Hepatocyte (in vitro differentiated cells): ENCODE results near the gene INHBC. TPM values are rescaled to one million over a fixed set of nuclear protein-coding genes. Genes with fewer than 3 reads are reported as not detected.

Source experiments
- DNase-seq: peaks from one replicate; pipeline ENCODE4 v3.0.0-alpha.2; 2016; ENCODE audit warnings: low spot score
- H2AFZ ChIP-seq: fragments of 200-600 bp; sonication (generic); 2 replicates; pipeline ENCODE4 v1.6.0; 2016; ENCODE audit warnings: antibody characterized with exemption, mild to moderate bottlenecking
- H3K27ac ChIP-seq: fragments of 200-600 bp; sonication (generic); 2 replicates; pipeline ENCODE4 v1.5.1; 2016; ENCODE audit warnings: mild to moderate bottlenecking
- H3K27me3 ChIP-seq: fragments of 200-600 bp; sonication (generic); 2 replicates; pipeline ENCODE4 v1.6.1; 2016
- H3K36me3 ChIP-seq: fragments of 200-600 bp; sonication (generic); replicated peaks from 2 replicates; pipeline ENCODE4 v1.5.1; 2016; ENCODE audit warnings: low read depth; ENCODE audit not compliant: insufficient read depth
- H3K4me1 ChIP-seq: fragments of 200-600 bp; sonication (generic); 2 replicates; pipeline ENCODE4 v1.5.1; 2016; ENCODE audit warnings: mild to moderate bottlenecking, moderate library complexity; ENCODE audit not compliant: insufficient read depth
- H3K4me2 ChIP-seq: fragments of 200-600 bp; sonication (generic); 2 replicates; pipeline ENCODE4 v1.6.0; 2016
- H3K4me3 ChIP-seq: fragments of 200-600 bp; sonication (generic); 2 replicates; pipeline ENCODE4 v1.5.1; 2016; ENCODE audit warnings: mild to moderate bottlenecking
- H3K79me2 ChIP-seq: fragments of 200-600 bp; sonication (generic); 2 replicates; pipeline ENCODE4 v1.6.0; 2017; ENCODE audit warnings: mild to moderate bottlenecking
- H3K9me2 ChIP-seq: fragments of 200-600 bp; sonication (generic); replicated peaks from 2 replicates; pipeline ENCODE4 v1.6.0; 2017; ENCODE audit warnings: mild to moderate bottlenecking; ENCODE audit not compliant: insufficient read depth
- H3K9me3 ChIP-seq: fragments of 200-600 bp; sonication (generic); 2 replicates; pipeline ENCODE4 v1.5.1; 2016; ENCODE audit warnings: low read depth, mild to moderate bottlenecking
- H4K20me1 ChIP-seq: fragments of 200-600 bp; sonication (generic); 2 replicates; pipeline ENCODE4 v1.6.0; 2016; ENCODE audit warnings: mild to moderate bottlenecking; ENCODE audit not compliant: insufficient read depth, poor library complexity, severe bottlenecking
- EZH2 ChIP-seq: fragments of 200-600 bp; sonication (generic); IDR thresholded peaks from 2 replicates; pipeline ENCODE4 v1.6.1; 2016; ENCODE audit warnings: antibody characterized with exemption, mild to moderate bottlenecking, borderline replicate concordance
- EZH2phosphoT487 ChIP-seq: fragments of 200-600 bp; sonication (generic); IDR thresholded peaks from one replicate; pipeline ENCODE4 v1.6.1; 2018; ENCODE audit warnings: antibody characterized with exemption, mild to moderate bottlenecking, low read depth, moderate library complexity; ENCODE audit not compliant: unreplicated experiment, severe bottlenecking
- WGBS: methylation state at CpG from one replicate; pipeline ENCODE4 v1.1.6; 2016; ENCODE audit warnings: low lambda C conversion rate; ENCODE audit errors: missing lambda C conversion rate; 5-methylcytosine and 5-hydroxymethylcytosine counted together
- polyA plus RNA-seq: library from polyadenylated mRNA; unstranded; fragments of >200 nt; fragmentation: Nextera tagmentation; extraction: Ambion mirVana; gene quantifications from 2 replicates; pipeline ENCODE4 v1.2.1, GENCODE V29; 2016
- total RNA-seq: library from RNA; depleted of rRNA; stranded (reverse); fragments of >200 nt; gene quantifications from 2 replicates; pipeline ENCODE4 v1.2.3, GENCODE V29; 2014
- TF ChIP-seq, protein P1 (sequence below): fragments of 200-600 bp; sonication (generic); IDR thresholded peaks from 2 replicates; pipeline ENCODE4 v1.5.1; 2016; ENCODE audit warnings: antibody characterized with exemption, mild to moderate bottlenecking; ENCODE audit not compliant: poor library complexity

Gene INHBC
- total and polyA plus RNA-seq, 2 experiments from 2014 or later: 1.8 to 3.4 TPM

DNA sequence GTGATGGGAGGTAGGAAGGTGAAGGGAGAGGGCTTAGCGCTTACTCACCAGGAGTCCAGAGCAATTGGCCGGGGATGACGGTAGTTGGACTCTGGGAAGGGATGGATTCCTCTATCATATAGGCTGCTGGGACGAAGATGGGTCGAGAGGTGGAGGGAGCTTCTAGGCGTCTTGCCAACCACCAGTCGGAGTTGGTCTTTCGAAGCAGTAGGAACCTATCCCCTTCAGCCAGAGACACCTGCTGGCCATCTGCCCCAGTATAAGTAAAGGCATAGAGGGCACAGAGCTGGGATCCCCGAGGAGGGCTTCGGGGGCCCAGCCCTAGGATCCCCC, 44.4 kb downstream of the INHBC start:
- no peak overlapping the region for H3K4me2 ChIP-seq
- no peaks in the 10 kb centered on the region for H3K9me3 ChIP-seq
- H2AFZ ChIP-seq: no peak overlapping the region
- no peak for DNase-seq
- H3K27ac ChIP-seq: no peak overlapping the region
- peaks cover 38% of the 10 kb centered on the region for H3K27me3 ChIP-seq
- H3K79me2 ChIP-seq: no peaks in the 10 kb centered on the region
- no peaks in the 10 kb centered on the region for H3K9me2 ChIP-seq
- no peaks in the 10 kb centered on the region for H3K36me3 ChIP-seq
- no peaks in the 10 kb centered on the region for H4K20me1 ChIP-seq
- TF ChIP-seq, protein P1, sequence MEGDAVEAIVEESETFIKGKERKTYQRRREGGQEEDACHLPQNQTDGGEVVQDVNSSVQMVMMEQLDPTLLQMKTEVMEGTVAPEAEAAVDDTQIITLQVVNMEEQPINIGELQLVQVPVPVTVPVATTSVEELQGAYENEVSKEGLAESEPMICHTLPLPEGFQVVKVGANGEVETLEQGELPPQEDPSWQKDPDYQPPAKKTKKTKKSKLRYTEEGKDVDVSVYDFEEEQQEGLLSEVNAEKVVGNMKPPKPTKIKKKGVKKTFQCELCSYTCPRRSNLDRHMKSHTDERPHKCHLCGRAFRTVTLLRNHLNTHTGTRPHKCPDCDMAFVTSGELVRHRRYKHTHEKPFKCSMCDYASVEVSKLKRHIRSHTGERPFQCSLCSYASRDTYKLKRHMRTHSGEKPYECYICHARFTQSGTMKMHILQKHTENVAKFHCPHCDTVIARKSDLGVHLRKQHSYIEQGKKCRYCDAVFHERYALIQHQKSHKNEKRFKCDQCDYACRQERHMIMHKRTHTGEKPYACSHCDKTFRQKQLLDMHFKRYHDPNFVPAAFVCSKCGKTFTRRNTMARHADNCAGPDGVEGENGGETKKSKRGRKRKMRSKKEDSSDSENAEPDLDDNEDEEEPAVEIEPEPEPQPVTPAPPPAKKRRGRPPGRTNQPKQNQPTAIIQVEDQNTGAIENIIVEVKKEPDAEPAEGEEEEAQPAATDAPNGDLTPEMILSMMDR: no peak
- TF ChIP-seq EZH2phosphoT487 (no peak), EZH2 (no peak)
- peaks cover 13% of the 10 kb centered on the region for H3K4me1 ChIP-seq
- WGBS: 93% methylated on average over 10 of the region's 10 CpGs
- no peak overlapping the region for H3K4me3 ChIP-seq

DNA sequence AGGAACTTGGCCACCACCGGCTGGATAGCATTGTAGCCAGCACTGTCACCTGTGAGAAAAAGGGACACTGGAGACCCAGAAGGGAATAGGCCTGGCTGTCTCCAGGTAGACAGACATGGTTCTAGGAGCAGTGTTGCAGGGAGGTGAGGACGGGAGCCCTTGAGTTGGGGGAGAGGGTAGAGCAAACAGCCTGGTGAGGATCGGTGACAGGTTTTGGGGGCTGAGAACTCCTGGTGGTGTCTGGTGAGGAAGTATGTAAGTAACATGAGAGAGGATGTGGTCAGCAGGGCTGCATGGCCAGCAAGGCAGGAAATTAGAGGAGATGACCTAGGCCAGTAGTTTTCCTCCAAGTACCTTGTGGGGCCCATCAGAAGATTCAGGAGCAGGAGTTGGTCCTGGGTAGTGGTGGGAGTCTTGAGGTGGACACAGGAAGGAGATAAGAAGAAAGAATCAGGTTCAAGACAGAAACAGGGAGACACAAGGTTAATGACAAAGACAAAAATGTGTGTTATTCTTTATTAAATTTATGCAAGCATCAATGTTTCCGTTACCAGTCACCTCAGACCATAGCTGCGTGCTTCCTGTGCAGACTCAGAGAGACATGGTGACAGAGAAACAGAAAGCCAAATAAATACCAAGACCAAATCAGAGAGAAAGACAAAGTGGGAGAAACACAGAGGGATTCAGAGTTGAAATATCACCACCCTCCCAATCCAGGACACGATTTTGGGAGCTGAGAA, 45.0 kb downstream of the INHBC start, which contains the start of gene ARHGAP9:
Gene ARHGAP9 (minus strand): TSS at position 491 of the 740 bp plus-strand sequence. CDS start 460 bp downstream, at position 31.
- H3K79me2 ChIP-seq: no peaks in the 10 kb centered on the region
- H3K9me3 ChIP-seq: no peaks in the 10 kb centered on the region
- peaks cover 13% of the 10 kb centered on the region for H3K4me1 ChIP-seq
- H3K4me2 ChIP-seq: no peak within 1 kb of the TSS
- H3K4me3 ChIP-seq: no peak within 1 kb of the TSS
- WGBS: 87% methylated on average over 6 of the region's 6 CpGs
- no peaks in the 10 kb centered on the region for H3K36me3 ChIP-seq
- TF ChIP-seq EZH2: no peak
- no peak for TF ChIP-seq EZH2phosphoT487
- TF ChIP-seq, protein P1: no peak
- no peak for DNase-seq
- peaks cover 33% of the 10 kb centered on the region for H3K27me3 ChIP-seq
- no peaks in the 10 kb centered on the region for H3K9me2 ChIP-seq
- H2AFZ ChIP-seq: no peak within 1 kb of the TSS
- no peaks in the 10 kb centered on the region for H4K20me1 ChIP-seq
- H3K27ac ChIP-seq: no peak within 1 kb of the TSS

DNA sequence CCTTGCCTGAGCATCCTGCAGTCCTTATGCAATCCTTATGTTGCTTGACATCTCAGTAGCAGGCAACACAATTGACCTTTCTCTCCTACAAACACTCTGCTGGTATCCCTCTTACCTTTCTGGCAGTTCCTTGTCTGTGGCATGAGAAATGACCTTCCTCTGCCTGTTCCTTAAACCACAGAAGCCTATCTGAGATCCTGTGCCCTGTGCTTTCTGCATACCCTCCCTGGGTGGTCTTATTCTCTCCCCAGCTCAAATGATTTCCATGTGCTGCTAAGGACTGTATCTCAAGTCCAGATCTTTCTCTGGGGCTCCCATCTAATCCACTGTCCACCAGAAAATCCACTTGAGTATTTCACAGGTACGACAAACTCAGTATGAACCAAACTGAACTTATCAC, 47.1 kb downstream of the INHBC start:
- Histone ChIP-seq H3K9me3 (no peaks in the 10 kb centered on the region), H3K27me3 (peaks cover 12% of the 10 kb centered on the region), H3K4me2 (no peak overlapping the region), H4K20me1 (no peaks in the 10 kb centered on the region), H3K27ac (no peak overlapping the region), H3K36me3 (no peaks in the 10 kb centered on the region), H3K79me2 (no peaks in the 10 kb centered on the region), H3K4me3 (no peak overlapping the region), H3K4me1 (no peaks in the 10 kb centered on the region), H2AFZ (no peak overlapping the region), H3K9me2 (no peaks in the 10 kb centered on the region)
- WGBS: 53% methylated on average over 1 of the region's 1 CpG
- DNase-seq: no peak
- TF ChIP-seq EZH2phosphoT487: no peak
- TF ChIP-seq EZH2: no peak
- TF ChIP-seq, protein P1: no peak
